MM.1S (cell line): ENCODE measurements around the gene DDX3X.

ENCODE experiments used
- CTCF ChIP-seq: fragments of 300-600 bp; sonication (generic); IDR thresholded peaks from 2 replicates; pipeline ENCODE4 v1.5.1; 2016; ENCODE audit warnings: antibody characterized with exemption, low read length, mixed read lengths
- EZH2 ChIP-seq: fragments of 300-600 bp; sonication (generic); optimal IDR thresholded peaks from 2 replicates; pipeline ENCODE3; 2017; ENCODE audit warnings: low read depth, mild to moderate bottlenecking, antibody characterized with exemption, low read length, mixed read lengths
- EZH2phosphoT487 ChIP-seq: fragments of 300-600 bp; sonication (generic); IDR thresholded peaks from 2 replicates; pipeline ENCODE4 v1.6.1; 2018; ENCODE audit warnings: antibody characterized with exemption, low read length

GRCh38 chrX:41406201-41406600, 72.2 kb downstream of the DDX3X start:
- TF ChIP-seq CTCF, result no peak
- no peak for TF ChIP-seq EZH2phosphoT487
- no peak for TF ChIP-seq EZH2
